Measurements from ENCODE around the gene ROBO4.

ROBO4 gene

GRCh38 chr11:124842305-124842704, 55.4 kb downstream of the ROBO4 start:
- Histone ChIP-seq H3K4me3 (ENCODE audit: low read depth in 1 of 2, low read length in 2 of 2) (no peak overlapping the region), H3K9ac (ENCODE audit: low read depth in 1 of 2, low read length in 2 of 2) (no peak overlapping the region), H3K27ac (ENCODE audit: low read depth, low read length) (no peak overlapping the region), H3K36me3 (ENCODE audit: control insufficient read depth in 1 of 2, insufficient read depth in 2 of 2, low read length in 2 of 2) (no peaks in the 10 kb centered on the region), H3K4me1 (ENCODE audit: control insufficient read depth in 1 of 2, insufficient read depth in 2 of 2, low read length in 2 of 2) (peaks cover 0 to 7% of the 10 kb centered on the region in 2 donors), H3K9me3 (ENCODE audit: control insufficient read depth in 1 of 2, low read length in 2 of 2) (no peaks in the 10 kb centered on the region), H3K27me3 (ENCODE audit: control insufficient read depth in 1 of 2, insufficient read depth in 2 of 2, low read length in 2 of 2) (peaks cover 89 to 90% of the 10 kb centered on the region in 2 donors)

- Histone ChIP-seq H3K27me3 (ENCODE audit: control insufficient read depth in 1 of 2, insufficient read depth in 2 of 2, low read length in 2 of 2) (peaks cover 87 to 88% of the 10 kb centered on the region in 2 donors), H3K4me3 (ENCODE audit: low read depth in 1 of 2, low read length in 2 of 2) (no peak overlapping the region), H3K9me3 (ENCODE audit: control insufficient read depth in 1 of 2, low read length in 2 of 2) (no peaks in the 10 kb centered on the region), H3K4me1 (ENCODE audit: control insufficient read depth in 1 of 2, insufficient read depth in 2 of 2, low read length in 2 of 2) (peaks cover 0 to 7% of the 10 kb centered on the region in 2 donors), H3K36me3 (ENCODE audit: control insufficient read depth in 1 of 2, insufficient read depth in 2 of 2, low read length in 2 of 2) (no peaks in the 10 kb centered on the region), H3K27ac (ENCODE audit: low read depth, low read length) (no peak overlapping the region), H3K9ac (ENCODE audit: low read depth in 1 of 2, low read length in 2 of 2) (no peak overlapping the region)
Observed at GRCh38 chr11:124841840-124842239, 55.8 kb downstream of the ROBO4 start.

- Histone ChIP-seq H3K27ac (ENCODE audit: low read depth, low read length) (no peak overlapping the region), H3K27me3 (ENCODE audit: control insufficient read depth in 1 of 2, insufficient read depth in 2 of 2, low read length in 2 of 2) (peaks cover 82% of the 10 kb centered on the region in 2 donors), H3K9me3 (ENCODE audit: control insufficient read depth in 1 of 2, low read length in 2 of 2) (no peaks in the 10 kb centered on the region)
Observed at GRCh38 chr11:124841201-124841600, 56.5 kb downstream of the ROBO4 start.

GRCh38 chr11:124840666-124841065, 57.0 kb downstream of the ROBO4 start:
- H3K27me3 ChIP-seq (ENCODE audit: control insufficient read depth in 1 of 2, insufficient read depth in 2 of 2, low read length in 2 of 2) = peaks cover 76 to 77% of the 10 kb centered on the region in 2 donors
- H3K9ac ChIP-seq (ENCODE audit: low read depth in 1 of 2, low read length in 2 of 2) = no peak overlapping the region
- H3K4me3 ChIP-seq (ENCODE audit: low read depth in 1 of 2, low read length in 2 of 2) = no peak overlapping the region

More at GRCh38 chr11:124841201-124841600, 56.5 kb downstream of the ROBO4 start:
- Histone ChIP-seq H3K36me3 (ENCODE audit: control insufficient read depth in 1 of 2, insufficient read depth in 2 of 2, low read length in 2 of 2) (no peaks in the 10 kb centered on the region), H3K4me1 (ENCODE audit: control insufficient read depth in 1 of 2, insufficient read depth in 2 of 2, low read length in 2 of 2) (peaks cover 0 to 7% of the 10 kb centered on the region in 2 donors), H3K9ac (ENCODE audit: low read depth in 1 of 2, low read length in 2 of 2) (no peak overlapping the region), H3K4me3 (ENCODE audit: low read depth in 1 of 2, low read length in 2 of 2) (no peak overlapping the region)

GRCh38 chr11:124839972-124840621, 57.6 kb downstream of the ROBO4 start:
- H3K4me1 ChIP-seq (ENCODE audit: control insufficient read depth in 1 of 2, insufficient read depth in 2 of 2, low read length in 2 of 2) = peaks cover 0 to 7% of the 10 kb centered on the region in 2 donors
- peaks cover 71% of the 10 kb centered on the region in 2 donors for H3K27me3 ChIP-seq (ENCODE audit: control insufficient read depth in 1 of 2, insufficient read depth in 2 of 2, low read length in 2 of 2)
- peak overlapping the region in 1 of 2 donors; percentile 42 for H3K4me3 ChIP-seq (ENCODE audit: low read depth in 1 of 2, low read length in 2 of 2)

More at GRCh38 chr11:124840666-124841065, 57.0 kb downstream of the ROBO4 start:
- Histone ChIP-seq H3K36me3 (ENCODE audit: control insufficient read depth in 1 of 2, insufficient read depth in 2 of 2, low read length in 2 of 2) (no peaks in the 10 kb centered on the region), H3K9me3 (ENCODE audit: control insufficient read depth in 1 of 2, low read length in 2 of 2) (no peaks in the 10 kb centered on the region), H3K4me1 (ENCODE audit: control insufficient read depth in 1 of 2, insufficient read depth in 2 of 2, low read length in 2 of 2) (peaks cover 0 to 7% of the 10 kb centered on the region in 2 donors), H3K27ac (ENCODE audit: low read depth, low read length) (no peak overlapping the region)

GRCh38 chr11:124839128-124839971, 58.3 kb downstream of the ROBO4 start:
- Histone ChIP-seq H3K9me3 (ENCODE audit: control insufficient read depth in 1 of 2, low read length in 2 of 2) (no peaks in the 10 kb centered on the region), H3K36me3 (ENCODE audit: control insufficient read depth in 1 of 2, insufficient read depth in 2 of 2, low read length in 2 of 2) (no peaks in the 10 kb centered on the region), H3K27me3 (ENCODE audit: control insufficient read depth in 1 of 2, insufficient read depth in 2 of 2, low read length in 2 of 2) (peaks cover 63 to 64% of the 10 kb centered on the region in 2 donors), H3K9ac (ENCODE audit: low read depth in 1 of 2, low read length in 2 of 2) (no peak overlapping the region), H3K4me3 (ENCODE audit: low read depth in 1 of 2, low read length in 2 of 2) (peak overlapping the region in 1 of 2 donors; percentile 42), H3K27ac (ENCODE audit: low read depth, low read length) (no peak overlapping the region), H3K4me1 (ENCODE audit: control insufficient read depth in 1 of 2, insufficient read depth in 2 of 2, low read length in 2 of 2) (peaks cover 0 to 7% of the 10 kb centered on the region in 2 donors)

More at GRCh38 chr11:124839972-124840621, 57.6 kb downstream of the ROBO4 start:
- Histone ChIP-seq H3K9me3 (ENCODE audit: control insufficient read depth in 1 of 2, low read length in 2 of 2) (no peaks in the 10 kb centered on the region), H3K36me3 (ENCODE audit: control insufficient read depth in 1 of 2, insufficient read depth in 2 of 2, low read length in 2 of 2) (no peaks in the 10 kb centered on the region), H3K27ac (ENCODE audit: low read depth, low read length) (no peak overlapping the region), H3K9ac (ENCODE audit: low read depth in 1 of 2, low read length in 2 of 2) (no peak overlapping the region)

GRCh38 chr11:124838805-124839127, 58.9 kb downstream of the ROBO4 start:
- H3K4me3 ChIP-seq (ENCODE audit: low read depth in 1 of 2, low read length in 2 of 2) = no peak overlapping the region
- H3K36me3 ChIP-seq (ENCODE audit: control insufficient read depth in 1 of 2, insufficient read depth in 2 of 2, low read length in 2 of 2) = no peaks in the 10 kb centered on the region
- no peak overlapping the region for H3K9ac ChIP-seq (ENCODE audit: low read depth in 1 of 2, low read length in 2 of 2)
- peaks cover 4 to 10% of the 10 kb centered on the region in 2 donors for H3K4me1 ChIP-seq (ENCODE audit: control insufficient read depth in 1 of 2, insufficient read depth in 2 of 2, low read length in 2 of 2)
- no peaks in the 10 kb centered on the region for H3K9me3 ChIP-seq (ENCODE audit: control insufficient read depth in 1 of 2, low read length in 2 of 2)
- H3K27ac ChIP-seq (ENCODE audit: low read depth, low read length) = no peak overlapping the region
- H3K27me3 ChIP-seq (ENCODE audit: control insufficient read depth in 1 of 2, insufficient read depth in 2 of 2, low read length in 2 of 2) = peaks cover 59 to 60% of the 10 kb centered on the region in 2 donors

GRCh38 chr11:124837491-124837856, 60.2 kb downstream of the ROBO4 start:
- H3K27me3 ChIP-seq (ENCODE audit: control insufficient read depth in 1 of 2, insufficient read depth in 2 of 2, low read length in 2 of 2) = peaks cover 47% of the 10 kb centered on the region in 2 donors
- H3K36me3 ChIP-seq (ENCODE audit: control insufficient read depth in 1 of 2, insufficient read depth in 2 of 2, low read length in 2 of 2) = no peaks in the 10 kb centered on the region
- H3K27ac ChIP-seq (ENCODE audit: low read depth, low read length) = no peak overlapping the region
- peaks cover 4 to 11% of the 10 kb centered on the region in 2 donors for H3K4me1 ChIP-seq (ENCODE audit: control insufficient read depth in 1 of 2, insufficient read depth in 2 of 2, low read length in 2 of 2)
- no peaks in the 10 kb centered on the region for H3K9me3 ChIP-seq (ENCODE audit: control insufficient read depth in 1 of 2, low read length in 2 of 2)
- H3K9ac ChIP-seq (ENCODE audit: low read depth in 1 of 2, low read length in 2 of 2) = no peak overlapping the region
- H3K4me3 ChIP-seq (ENCODE audit: low read depth in 1 of 2, low read length in 2 of 2) = no peak overlapping the region

- no peaks in the 10 kb centered on the region for H3K36me3 ChIP-seq (ENCODE audit: control insufficient read depth in 1 of 2, insufficient read depth in 2 of 2, low read length in 2 of 2)
- no peak overlapping the region for H3K4me3 ChIP-seq (ENCODE audit: low read depth in 1 of 2, low read length in 2 of 2)
- H3K9me3 ChIP-seq (ENCODE audit: control insufficient read depth in 1 of 2, low read length in 2 of 2) = no peaks in the 10 kb centered on the region
- H3K9ac ChIP-seq (ENCODE audit: low read depth in 1 of 2, low read length in 2 of 2) = no peak overlapping the region
- H3K4me1 ChIP-seq (ENCODE audit: control insufficient read depth in 1 of 2, insufficient read depth in 2 of 2, low read length in 2 of 2) = peaks cover 4 to 11% of the 10 kb centered on the region in 2 donors
- no peak overlapping the region for H3K27ac ChIP-seq (ENCODE audit: low read depth, low read length)
- peaks cover 31 to 32% of the 10 kb centered on the region in 2 donors for H3K27me3 ChIP-seq (ENCODE audit: control insufficient read depth in 1 of 2, insufficient read depth in 2 of 2, low read length in 2 of 2)
Observed at GRCh38 chr11:124835918-124836317, 61.7 kb downstream of the ROBO4 start.

GRCh38 chr11:124834526-124835180, 63.0 kb downstream of the ROBO4 start:
- H3K4me3 ChIP-seq (ENCODE audit: low read depth in 1 of 2, low read length in 2 of 2) = no peak overlapping the region
- peaks cover 19 to 20% of the 10 kb centered on the region in 2 donors for H3K27me3 ChIP-seq (ENCODE audit: control insufficient read depth in 1 of 2, insufficient read depth in 2 of 2, low read length in 2 of 2)
- H3K9me3 ChIP-seq (ENCODE audit: control insufficient read depth in 1 of 2, low read length in 2 of 2) = no peaks in the 10 kb centered on the region
- H3K9ac ChIP-seq (ENCODE audit: low read depth in 1 of 2, low read length in 2 of 2) = no peak overlapping the region
- H3K27ac ChIP-seq (ENCODE audit: low read depth, low read length) = no peak overlapping the region
- H3K36me3 ChIP-seq (ENCODE audit: control insufficient read depth in 1 of 2, insufficient read depth in 2 of 2, low read length in 2 of 2) = no peaks in the 10 kb centered on the region
- peaks cover 4 to 8% of the 10 kb centered on the region in 2 donors for H3K4me1 ChIP-seq (ENCODE audit: control insufficient read depth in 1 of 2, insufficient read depth in 2 of 2, low read length in 2 of 2)
